Measurements from ENCODE around the gene PECR.

- TF ChIP-seq TCF12 (IDR thresholded peaks at IDR 0.05; ENCODE audit: low read depth, low read length) = no peak
- no peak for TF ChIP-seq CREB1 (IDR thresholded peaks at IDR 0.05; ENCODE audit: low read depth)
- no peak for TF ChIP-seq CTCF (IDR thresholded peaks at IDR 0.05 in 2 of 3, conservative IDR thresholded peaks at IDR 0.05 in 1 of 3; ENCODE audit: control insufficient read depth in 2 of 3, extremely low read depth in 1 of 3, insufficient read depth in 1 of 3, low read depth in 3 of 3, low read length in 3 of 3)
- TF ChIP-seq GABPA (IDR thresholded peaks at IDR 0.05; ENCODE audit: low read depth) = no peak
- TF ChIP-seq EED (IDR thresholded peaks at IDR 0.05; ENCODE audit: low read depth) = no peak
- no peak for TF ChIP-seq SREBF2 (IDR thresholded peaks at IDR 0.05; ENCODE audit: low read length)
- no peak for TF ChIP-seq USF2 (IDR thresholded peaks at IDR 0.05; ENCODE audit: borderline replicate concordance, low read depth, low read length)
- TF ChIP-seq POLR2AphosphoS5 (IDR thresholded peaks at IDR 0.05; ENCODE audit: low read length) = no peak
- TF ChIP-seq ZBTB33 (IDR thresholded peaks at IDR 0.05) = no peak
- TF ChIP-seq PBX3 (IDR thresholded peaks at IDR 0.05; ENCODE audit: insufficient replicate concordance, low read depth, low read length) = no peak
- no peak for TF ChIP-seq BHLHE40 (IDR thresholded peaks at IDR 0.05; ENCODE audit: borderline replicate concordance in 1 of 2, low read depth in 2 of 2, low read length in 1 of 2)
- no peak for TF ChIP-seq YY1 (IDR thresholded peaks at IDR 0.05; ENCODE audit: low read depth, low read length)
- TF ChIP-seq MTA3 (IDR thresholded peaks at IDR 0.05; ENCODE audit: borderline replicate concordance, low read length) = no peak
Measured at GRCh38 chr2:216070195-216070594, 11.4 kb downstream of the PECR start.

All from GM12878 (cell line).